HEK293T (cell line): ENCODE results near the gene HK1.

Experiments
- ARNT ChIP-seq: fragments of 450-650 bp; IDR thresholded peaks from 2 replicates; pipeline ENCODE4 v1.6.1; 2017; ENCODE audit warnings: mild to moderate bottlenecking
- BHLHE40 ChIP-seq: fragments of 450-650 bp; IDR thresholded peaks from 2 replicates; pipeline ENCODE4 v1.6.1; 2016; ENCODE audit warnings: mild to moderate bottlenecking, moderate library complexity, borderline replicate concordance
- FOXA1 ChIP-seq: fragments of 450-650 bp; IDR thresholded peaks from 2 replicates; pipeline ENCODE4 v1.6.1; 2016; ENCODE audit warnings: mild to moderate bottlenecking
- FOXM1 ChIP-seq: fragments of 450-650 bp; IDR thresholded peaks from 2 replicates; pipeline ENCODE4 v1.6.1; 2017; ENCODE audit warnings: mild to moderate bottlenecking, borderline replicate concordance
- HDGF ChIP-seq: fragments of 450-650 bp; IDR thresholded peaks from 2 replicates; pipeline ENCODE4 v1.6.1; 2017; ENCODE audit warnings: antibody characterized with exemption, borderline replicate concordance
- LEF1 ChIP-seq: fragments of 450-650 bp; IDR thresholded peaks from 2 replicates; pipeline ENCODE4 v1.6.1; 2017; ENCODE audit warnings: mild to moderate bottlenecking, borderline replicate concordance
- NFRKB ChIP-seq: fragments of 450-650 bp; IDR thresholded peaks from 2 replicates; pipeline ENCODE4 v1.6.1; 2016; ENCODE audit warnings: mild to moderate bottlenecking, moderate library complexity
- PKNOX1 ChIP-seq: fragments of 450-650 bp; IDR thresholded peaks from 2 replicates; pipeline ENCODE4 v1.6.1; 2016
- SP1 ChIP-seq: fragments of 450-650 bp; IDR thresholded peaks from 2 replicates; pipeline ENCODE4 v1.6.1; 2017
- SUZ12 ChIP-seq: fragments of 450-650 bp; IDR thresholded peaks from 2 replicates; pipeline ENCODE4 v1.6.1; 2016; ENCODE audit warnings: mild to moderate bottlenecking
- ZNF384 ChIP-seq: fragments of 450-650 bp; IDR thresholded peaks from 2 replicates; pipeline ENCODE4 v1.6.1; 2016

- TF ChIP-seq FOXM1: no peak
- no peak for TF ChIP-seq SP1
- TF ChIP-seq FOXA1: no peak
- TF ChIP-seq BHLHE40: no peak
- TF ChIP-seq NFRKB: no peak
- TF ChIP-seq ZNF384: no peak
- no peak for TF ChIP-seq SUZ12
- no peak for TF ChIP-seq ARNT
- no peak for TF ChIP-seq HDGF
- no peak for TF ChIP-seq LEF1
- TF ChIP-seq PKNOX1: 0 out of 2 replicates have a peak, but pooled peaks have one; percentile 25
Observed at GRCh38 chr10:69234447-69234846, 43.8 kb upstream of the HK1 start.
